ENCODE data around the gene L2HGDH.
A peak's percentile ranks its signal among the peaks of the same experiment; 100 is the strongest.

- TF ChIP-seq, protein P1, sequence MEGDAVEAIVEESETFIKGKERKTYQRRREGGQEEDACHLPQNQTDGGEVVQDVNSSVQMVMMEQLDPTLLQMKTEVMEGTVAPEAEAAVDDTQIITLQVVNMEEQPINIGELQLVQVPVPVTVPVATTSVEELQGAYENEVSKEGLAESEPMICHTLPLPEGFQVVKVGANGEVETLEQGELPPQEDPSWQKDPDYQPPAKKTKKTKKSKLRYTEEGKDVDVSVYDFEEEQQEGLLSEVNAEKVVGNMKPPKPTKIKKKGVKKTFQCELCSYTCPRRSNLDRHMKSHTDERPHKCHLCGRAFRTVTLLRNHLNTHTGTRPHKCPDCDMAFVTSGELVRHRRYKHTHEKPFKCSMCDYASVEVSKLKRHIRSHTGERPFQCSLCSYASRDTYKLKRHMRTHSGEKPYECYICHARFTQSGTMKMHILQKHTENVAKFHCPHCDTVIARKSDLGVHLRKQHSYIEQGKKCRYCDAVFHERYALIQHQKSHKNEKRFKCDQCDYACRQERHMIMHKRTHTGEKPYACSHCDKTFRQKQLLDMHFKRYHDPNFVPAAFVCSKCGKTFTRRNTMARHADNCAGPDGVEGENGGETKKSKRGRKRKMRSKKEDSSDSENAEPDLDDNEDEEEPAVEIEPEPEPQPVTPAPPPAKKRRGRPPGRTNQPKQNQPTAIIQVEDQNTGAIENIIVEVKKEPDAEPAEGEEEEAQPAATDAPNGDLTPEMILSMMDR (IDR thresholded peaks at IDR 0.05), result peak; percentile 43 to 52 (median 44)
- no peak for TF ChIP-seq POLR2A (IDR thresholded peaks at IDR 0.05)
Measured at GRCh38 chr14:50260511-50260910, 51.5 kb downstream of the L2HGDH start.
